Stimulated activated CD4-positive, alpha-beta T cell treated with anti-CD3 and anti-CD28 coated beads, Interleukin-4, amount 100 ng/mL, for 48 hours (primary cell): ENCODE data around the gene DUOXA1.
"Not testable (repeated sequence)": the region's sequence is repeated elsewhere in the genome, so short reads cannot be mapped to it uniquely, and the experiment has no call there.

Experiments used
- DNase-seq, 2 donors: peaks; one replicate each; pipeline ENCODE4 v3.0.0-alpha.2; 2020; ENCODE audit warnings: low read depth in 2 of 2

Gene DUOXA1

DNA sequence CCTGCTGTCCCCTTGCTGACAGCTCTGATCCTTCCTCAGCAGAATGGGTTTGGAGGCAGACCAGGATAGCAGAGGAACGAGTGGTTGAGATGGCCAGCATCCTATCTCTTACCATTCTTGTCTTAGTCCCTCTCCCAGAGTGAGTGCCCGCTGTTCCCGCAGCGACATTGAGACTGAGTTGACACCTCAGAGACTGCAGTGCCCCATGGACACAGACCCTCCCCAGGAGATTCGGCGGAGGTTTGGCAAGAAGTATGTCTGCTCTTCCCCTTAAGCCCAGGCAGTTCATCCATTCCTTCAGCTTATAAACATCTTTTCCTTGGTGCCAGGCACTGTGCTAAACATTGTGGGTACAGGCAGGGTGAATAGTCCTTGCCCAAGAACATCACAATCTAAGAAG, 21.3 kb upstream of the DUOXA1 start:
- DNase-seq, result no peak

DNA sequence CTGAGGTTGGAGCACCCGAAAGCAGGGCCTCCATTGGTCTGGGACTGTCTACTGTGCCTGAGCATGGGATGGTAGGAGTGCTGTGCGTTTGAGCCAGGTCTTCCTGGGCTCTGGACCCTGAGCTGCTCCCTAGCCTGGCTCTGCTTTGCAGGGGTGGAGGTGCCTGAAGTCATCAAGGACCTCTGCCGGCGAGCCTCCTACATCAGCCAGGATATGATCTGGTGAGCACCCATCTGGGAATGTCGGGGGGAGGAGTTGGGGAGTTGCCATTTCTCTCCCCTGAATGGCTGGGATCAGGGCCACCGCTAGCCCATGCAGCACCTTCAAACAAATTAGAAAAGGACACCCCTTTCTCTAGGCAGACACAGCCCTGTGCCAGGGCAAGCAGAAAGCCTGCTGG, 20.8 kb upstream of the DUOXA1 start:
- DNase-seq, result no peak

DNA sequence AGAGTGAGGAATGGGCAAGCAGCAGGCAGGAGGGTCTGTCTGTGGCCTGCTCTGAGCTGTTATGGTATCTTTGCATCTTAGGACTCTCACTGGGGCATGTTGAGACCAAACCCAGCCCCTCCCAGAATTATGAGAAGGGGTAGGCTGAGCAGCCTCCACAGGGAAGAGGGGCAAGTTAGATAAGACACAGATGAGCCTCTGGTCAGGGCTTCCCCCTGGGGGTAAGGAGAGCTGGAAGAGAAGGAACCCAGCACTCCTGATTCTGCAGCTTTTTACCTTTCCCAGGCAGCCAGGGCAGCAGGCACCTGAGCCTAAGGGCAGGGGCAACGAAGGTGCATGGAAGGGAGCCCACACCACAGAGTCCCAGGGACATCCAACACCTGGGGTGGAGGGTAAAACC, 19.4 kb upstream of the DUOXA1 start:
- no peak for DNase-seq

DNA sequence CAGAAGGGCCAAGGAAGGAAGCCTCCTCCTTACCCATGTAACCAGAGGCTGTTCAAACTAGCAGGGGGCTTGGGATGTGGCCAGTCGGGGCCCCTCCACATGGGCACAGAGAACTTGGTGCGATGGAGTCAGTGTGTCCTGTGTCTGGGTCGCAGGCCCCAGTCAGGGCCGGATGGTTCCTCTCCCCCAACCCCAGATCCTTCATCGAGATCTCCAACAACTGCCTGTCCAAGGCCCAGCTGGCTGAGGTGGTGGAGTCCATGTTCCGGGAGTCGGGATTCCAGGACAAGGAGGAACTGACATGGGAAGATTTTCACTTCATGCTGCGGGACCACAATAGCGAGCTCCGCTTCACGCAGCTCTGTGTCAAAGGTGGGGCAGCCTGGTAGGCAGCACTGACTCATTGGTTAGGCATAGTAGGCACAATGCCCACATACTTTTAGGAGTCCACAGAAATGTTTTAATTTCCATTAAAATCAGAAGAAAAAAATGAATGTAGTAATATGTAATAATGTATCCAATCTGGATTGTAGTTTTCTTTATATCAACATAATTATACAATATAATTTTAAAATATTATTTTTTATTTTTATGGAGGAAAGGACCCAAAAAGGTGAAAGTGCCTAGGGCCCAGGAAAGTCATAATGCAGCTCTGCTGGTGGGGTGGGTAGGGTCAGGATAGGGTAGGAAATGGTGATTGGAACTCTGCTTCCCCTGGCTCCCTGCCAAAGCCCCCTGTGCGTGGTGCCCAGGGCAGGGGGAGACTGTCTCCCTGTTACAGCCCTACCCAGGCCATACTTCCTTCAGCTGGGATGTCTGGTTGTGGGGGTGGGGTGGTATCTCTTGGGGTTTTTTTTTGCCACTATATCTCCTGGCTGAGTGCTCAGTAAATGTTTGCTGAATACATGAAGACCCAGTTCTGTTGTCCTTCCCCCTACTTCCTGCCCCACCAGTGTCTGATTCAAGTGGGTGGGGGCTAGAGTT, 18.7 kb upstream of the DUOXA1 start:
- no peak for DNase-seq

DNA sequence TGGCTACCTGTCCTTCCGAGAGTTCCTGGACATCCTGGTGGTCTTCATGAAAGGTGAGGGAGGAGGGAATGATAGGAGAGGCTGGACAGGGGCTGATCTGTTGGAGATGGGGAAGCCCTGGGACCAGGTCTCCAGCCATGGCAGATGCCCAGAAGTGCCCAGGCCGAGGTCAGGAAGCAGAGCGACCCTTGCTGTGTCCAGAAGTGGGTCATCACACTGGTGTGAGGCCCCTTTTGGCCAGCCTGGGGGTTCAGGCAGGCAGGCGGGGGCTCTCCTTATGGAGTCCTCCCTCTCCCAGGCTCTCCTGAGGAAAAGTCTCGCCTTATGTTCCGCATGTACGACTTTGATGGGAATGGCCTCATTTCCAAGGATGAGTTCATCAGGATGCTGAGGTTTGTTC, 17.9 kb upstream of the DUOXA1 start:
- DNase-seq, result no peak

DNA sequence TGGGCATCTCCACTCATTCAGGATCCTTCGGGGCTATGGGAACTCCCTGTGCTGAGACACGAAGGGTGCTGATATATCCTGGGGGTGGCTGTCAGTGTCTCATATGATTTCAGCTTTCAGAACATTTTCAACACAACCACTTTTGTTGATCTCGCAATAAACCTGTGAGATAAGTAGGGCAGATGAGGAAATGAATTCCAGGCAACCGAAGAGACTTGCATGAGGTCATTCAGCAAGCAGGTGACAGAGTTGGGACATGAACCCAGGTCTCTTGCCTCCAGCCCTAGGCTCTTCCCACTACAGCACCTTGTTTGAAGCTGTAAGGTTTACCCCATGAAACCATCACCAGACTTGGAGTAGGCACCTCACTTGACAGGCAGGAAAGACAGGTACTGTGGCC, 16.7 kb upstream of the DUOXA1 start:
- DNase-seq, result no peak

DNA sequence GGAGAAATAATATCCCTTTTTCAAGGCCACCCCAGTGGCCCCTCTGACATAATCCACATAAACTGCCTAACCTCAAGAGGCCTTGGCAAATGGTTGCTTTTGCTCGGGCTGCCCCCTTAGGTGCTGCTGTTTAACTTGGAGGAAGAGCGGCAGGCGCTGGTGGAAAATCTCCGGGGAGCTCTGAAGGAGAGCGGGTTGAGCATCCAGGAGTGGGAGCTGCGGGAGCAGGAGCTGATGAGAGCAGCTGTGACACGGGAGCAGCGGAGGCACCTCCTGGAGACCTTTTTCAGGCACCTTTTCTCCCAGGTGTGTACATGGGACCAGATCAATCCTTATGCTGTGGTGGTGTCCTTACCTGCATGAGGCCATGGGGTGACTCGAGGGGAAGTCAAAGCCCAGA, 15.1 kb upstream of the DUOXA1 start:
- no peak for DNase-seq

DNA sequence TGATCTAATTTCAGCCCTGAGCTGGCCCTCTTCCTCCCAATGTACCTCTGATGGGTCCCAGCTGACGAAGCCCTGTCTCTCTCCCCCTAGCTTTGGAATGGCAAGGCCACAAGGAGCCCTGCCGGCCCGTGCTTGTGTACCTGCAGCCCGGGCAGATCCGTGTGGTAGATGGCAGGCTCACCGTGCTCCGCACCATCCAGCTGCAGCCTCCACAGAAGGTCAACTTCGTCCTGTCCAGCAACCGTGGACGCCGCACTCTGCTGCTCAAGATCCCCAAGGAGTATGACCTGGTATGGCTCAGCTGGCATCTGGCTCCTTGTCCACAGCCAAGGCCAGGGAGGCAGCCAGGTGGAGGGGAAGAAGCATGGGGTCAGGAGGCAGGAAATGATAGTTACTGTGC, 14.3 kb upstream of the DUOXA1 start:
- no peak for DNase-seq

DNA sequence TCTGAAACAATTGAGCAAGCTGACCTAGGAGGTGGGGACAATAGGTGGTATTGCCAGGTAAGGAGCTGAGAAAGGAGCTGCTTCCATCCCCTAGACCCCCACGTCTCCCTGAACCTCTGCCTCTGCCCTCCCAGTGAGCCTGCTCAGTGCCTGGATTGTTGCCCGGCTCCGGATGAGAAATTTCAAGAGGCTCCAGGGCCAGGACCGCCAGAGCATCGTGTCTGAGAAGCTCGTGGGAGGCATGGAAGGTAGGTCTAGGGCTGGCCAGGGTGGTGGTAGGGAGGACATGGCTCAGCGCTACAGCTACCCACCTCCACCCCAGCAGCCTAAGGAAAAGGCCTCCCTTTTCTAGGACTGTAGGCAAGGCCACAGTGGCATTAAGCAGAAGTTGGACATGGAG, 13.4 kb upstream of the DUOXA1 start:
- DNase-seq, result no peak

DNA sequence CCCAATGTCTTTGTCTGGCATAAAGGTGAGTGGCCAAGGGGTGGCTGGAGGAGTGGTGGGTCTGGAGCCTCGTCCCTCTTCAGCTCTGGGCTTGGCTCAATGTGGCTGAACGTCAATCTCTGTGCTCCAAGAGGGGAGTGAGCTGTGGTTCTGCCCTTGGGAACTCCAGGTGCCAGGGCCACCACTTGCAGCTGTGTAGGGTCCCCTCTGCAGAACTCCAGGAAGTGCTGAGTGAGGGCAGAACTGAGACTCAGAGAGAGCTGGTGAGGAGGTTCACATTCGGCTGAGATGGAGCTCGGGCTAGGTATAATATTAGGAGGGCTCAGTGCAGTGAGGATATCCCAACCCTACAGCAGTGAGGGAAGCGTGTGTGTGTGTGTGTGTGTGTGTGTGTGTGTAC, 11.7 kb upstream of the DUOXA1 start:
- DNase-seq, result no peak

DNA sequence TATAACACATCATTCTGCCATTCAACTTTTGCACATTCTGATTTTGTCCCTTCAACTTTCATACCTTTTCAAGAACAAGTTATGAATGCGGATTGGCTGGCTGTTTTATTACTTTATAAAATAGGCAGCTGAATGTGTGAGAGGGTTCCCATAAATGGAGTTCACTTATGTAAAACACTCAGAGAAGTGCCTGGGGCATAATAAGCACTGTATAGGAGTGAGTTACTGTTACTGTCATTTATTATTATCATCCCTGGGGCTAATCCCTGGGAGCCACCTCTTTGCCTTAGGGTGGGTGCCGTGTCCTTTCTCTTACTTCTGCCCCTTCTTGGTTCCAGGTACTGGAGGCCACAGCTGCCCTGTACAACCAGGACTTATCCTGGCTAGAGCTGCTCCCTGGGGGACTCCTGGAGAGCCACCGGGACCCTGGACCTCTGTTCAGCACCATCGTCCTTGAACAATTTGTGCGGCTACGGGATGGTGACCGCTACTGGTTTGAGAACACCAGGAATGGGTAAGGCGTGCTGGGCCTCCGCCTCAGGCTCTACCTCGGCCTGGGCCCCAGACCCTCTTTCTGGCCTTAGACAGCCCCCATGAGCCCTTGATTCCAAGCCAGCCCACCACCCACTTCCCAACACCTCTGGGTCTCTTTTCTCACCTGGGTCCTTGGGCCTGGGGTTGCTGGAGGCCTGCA, 11.0 kb upstream of the DUOXA1 start:
- DNase-seq, result no peak

DNA sequence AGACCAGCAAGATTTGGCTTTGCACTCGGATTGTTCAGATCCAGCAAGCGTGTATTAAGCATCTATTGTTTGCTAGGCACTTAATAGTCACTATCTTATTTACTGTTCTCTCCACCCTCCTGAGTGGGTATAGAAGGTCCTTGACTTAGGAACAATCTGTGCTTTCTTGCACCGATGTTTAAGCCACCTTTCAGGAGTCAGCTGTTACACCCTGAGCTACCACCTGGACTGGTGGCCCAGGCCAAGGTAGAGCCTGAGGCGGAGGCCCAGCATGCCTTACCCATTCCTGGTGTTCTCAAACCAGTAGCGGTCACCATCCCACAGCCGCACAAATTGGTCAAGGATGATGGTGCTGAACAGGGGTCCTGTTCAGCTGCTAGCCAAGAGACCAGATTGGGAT, 10.1 kb upstream of the DUOXA1 start:
- no peak for DNase-seq

DNA sequence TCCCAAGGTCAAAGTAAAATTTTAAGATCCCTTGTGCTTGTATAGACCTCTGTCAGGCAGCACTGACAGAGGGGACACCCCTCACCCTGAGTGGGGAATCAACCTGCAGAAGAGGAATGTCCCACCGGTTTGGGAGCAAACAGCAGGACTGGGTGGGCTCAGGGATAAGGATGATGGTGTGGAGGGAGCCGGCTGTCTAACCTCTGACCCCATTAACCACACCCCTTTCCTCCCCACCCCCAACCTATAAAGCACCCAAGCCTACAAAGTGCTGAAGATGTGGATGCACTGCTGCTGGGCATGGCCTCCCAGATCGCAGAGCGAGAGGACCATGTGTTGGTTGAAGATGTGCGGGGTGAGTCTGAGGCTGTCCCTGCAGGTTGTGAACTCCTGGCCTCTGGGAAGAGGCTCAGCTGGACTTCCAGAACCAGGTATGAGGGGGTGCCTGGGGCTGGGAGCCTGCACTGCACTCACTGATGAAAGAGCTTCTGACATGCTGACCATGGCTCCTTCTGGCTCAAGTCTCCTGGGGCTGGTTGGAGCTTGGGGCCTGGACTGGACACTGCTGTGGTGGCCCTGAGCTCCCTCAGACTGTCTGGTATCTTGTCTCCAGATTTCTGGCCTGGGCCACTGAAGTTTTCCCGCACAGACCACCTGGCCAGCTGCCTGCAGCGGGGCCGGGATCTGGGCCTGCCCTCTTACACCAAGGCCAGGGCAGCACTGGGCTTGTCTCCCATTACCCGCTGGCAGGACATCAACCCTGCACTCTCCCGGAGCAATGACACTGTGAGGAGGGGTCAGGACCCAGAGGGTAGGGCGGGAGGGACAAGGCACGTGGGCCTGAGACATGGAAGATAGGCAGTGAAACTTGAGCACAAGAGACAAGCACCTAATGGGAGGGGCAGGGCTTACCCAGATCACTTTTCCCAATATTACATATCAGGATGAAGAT, 9.4 kb upstream of the DUOXA1 start:
- DNase-seq, result no peak

DNA sequence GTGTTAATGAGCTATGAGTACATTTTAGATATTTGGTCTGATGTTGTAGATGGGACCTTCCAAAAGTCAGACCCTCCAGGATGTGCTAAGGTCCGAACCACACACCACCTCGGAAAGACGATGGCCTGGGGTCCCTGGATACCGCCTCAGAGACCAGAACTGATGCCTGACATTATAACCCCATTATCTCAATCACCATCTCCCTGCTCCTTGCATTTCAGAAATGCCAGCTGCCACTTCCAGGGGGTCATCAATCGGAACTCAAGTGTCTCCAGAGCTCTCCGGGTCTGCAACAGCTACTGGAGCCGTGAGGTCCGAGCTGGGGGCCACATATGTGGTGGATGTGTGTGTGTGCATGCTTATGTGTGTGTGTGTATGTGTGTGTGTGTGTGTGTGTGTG, 8.0 kb upstream of the DUOXA1 start:
- DNase-seq, result no peak

DNA sequence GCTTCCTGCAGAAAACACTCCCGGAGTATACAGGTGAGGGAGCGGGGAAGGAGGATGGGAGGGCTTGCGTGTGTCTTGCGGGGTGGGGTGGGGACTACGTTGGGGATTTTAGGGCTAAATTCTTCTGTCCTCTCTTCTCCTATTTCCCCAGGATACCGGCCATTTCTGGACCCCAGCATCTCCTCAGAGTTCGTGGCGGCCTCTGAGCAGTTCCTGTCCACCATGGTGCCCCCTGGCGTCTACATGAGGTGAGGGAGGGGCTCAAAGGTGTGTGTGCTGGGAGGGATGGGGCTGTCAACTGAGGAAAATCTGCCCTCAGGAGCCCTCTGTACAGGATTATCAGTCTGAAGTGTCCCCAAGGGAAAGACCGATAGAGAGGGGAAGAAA, 6.7 kb upstream of the DUOXA1 start:
- DNase-seq, result no peak

DNA sequence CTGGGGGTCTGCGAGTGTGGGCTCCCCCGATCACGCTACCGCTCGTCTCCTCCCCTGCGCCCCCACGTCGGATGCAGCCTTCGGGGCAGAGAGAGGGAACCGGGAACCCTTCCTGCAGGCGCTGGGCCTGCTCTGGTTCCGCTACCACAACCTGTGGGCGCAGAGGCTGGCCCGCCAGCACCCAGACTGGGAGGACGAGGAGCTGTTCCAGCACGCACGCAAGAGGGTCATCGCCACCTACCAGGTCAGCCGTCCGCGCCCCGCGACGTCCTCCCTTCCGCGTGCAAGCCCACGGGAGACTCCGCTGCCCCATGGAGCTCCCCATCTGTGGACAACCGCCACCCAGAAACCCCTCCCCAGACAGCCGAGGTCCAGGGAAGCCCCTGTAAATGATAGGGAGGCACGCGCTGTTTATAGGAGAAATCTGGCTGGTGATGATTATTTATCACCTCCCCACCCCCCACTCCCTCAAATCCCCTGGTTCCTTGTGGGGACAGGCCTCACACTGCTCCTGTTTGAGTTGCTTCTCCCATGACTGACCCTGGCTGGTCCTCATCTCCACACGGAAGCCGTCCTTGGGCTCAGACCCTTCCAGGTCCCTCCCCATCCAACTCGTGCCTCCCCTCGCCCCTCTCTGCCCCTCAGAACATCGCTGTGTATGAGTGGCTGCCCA, 6.2 kb upstream of the DUOXA1 start:
- not testable (repeated sequence) for DNase-seq

DNA sequence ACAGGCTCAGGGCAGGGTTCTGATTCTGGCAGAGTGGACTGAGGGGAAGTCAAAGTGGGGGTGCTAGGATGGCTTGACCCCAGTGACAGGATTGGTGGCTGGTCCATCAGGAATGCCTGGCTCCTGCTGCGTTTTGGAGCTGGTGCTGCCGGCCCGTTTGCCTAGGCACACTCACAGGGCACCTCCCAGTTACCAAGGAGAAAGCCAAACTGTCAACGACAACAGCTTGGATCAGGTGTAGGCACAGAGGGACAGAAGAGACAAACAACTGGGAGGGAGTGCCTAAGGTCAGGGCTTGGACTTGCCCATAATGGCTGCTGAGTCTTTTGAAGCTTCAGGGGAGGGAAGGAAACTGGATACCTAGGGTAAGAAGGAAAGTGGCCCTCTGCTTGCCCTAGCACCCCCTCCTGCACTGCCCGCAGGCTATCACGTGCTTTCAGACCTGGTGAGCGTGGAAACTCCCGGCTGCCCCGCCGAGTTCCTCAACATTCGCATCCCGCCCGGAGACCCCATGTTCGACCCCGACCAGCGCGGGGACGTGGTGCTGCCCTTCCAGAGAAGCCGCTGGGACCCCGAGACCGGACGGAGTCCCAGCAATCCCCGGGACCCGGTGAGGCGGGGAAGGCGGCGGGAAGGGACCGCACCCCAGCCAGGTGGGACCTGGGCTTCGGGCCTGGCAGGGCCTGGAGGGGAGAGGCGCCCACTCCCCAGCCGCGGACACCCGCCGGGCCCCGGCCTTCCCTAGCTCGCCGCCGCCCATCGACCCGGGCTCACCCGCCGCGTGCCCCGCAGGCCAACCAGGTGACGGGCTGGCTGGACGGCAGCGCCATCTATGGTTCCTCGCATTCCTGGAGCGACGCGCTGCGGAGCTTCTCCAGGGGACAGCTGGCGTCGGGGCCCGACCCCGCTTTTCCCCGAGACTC, 5.3 kb upstream of the DUOXA1 start:
- DNase-seq, result no peak

DNA sequence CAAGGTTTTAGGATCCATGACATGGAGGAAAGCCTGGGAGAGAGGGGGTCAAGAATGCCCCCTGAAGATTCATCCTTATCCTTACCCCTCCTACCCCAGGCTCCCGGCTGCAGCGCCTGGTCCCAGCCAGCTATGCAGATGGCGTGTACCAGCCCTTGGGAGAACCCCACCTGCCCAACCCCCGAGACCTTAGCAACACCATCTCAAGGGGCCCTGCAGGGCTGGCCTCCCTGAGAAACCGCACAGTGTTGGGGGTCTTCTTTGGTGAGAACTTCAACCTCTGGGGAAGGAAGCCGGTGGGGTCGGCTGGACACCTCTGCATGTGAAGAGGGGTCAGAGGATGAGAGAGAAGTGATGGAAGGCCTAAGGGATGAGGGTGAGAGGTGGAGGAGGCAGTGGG, 4.4 kb upstream of the DUOXA1 start:
- DNase-seq, result no peak

DNA sequence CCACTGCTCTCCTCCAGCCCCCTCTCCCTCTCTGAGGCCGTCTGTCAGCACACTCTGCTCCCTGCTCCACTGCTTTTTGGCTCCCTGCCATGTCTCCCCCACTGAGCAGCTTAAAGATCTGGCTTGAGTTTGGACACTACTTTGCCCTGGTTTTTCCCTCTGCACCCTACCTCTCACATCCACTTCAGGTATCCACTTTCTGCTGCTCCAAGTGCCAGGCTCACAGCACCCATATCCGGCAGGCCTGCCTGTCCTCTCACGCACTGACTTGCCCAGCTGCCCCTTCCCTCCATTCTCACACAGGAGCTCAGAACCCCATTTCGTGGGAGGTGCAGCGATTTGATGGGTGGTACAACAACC, 3.9 kb upstream of the DUOXA1 start:
- DNase-seq, result no peak

DNA sequence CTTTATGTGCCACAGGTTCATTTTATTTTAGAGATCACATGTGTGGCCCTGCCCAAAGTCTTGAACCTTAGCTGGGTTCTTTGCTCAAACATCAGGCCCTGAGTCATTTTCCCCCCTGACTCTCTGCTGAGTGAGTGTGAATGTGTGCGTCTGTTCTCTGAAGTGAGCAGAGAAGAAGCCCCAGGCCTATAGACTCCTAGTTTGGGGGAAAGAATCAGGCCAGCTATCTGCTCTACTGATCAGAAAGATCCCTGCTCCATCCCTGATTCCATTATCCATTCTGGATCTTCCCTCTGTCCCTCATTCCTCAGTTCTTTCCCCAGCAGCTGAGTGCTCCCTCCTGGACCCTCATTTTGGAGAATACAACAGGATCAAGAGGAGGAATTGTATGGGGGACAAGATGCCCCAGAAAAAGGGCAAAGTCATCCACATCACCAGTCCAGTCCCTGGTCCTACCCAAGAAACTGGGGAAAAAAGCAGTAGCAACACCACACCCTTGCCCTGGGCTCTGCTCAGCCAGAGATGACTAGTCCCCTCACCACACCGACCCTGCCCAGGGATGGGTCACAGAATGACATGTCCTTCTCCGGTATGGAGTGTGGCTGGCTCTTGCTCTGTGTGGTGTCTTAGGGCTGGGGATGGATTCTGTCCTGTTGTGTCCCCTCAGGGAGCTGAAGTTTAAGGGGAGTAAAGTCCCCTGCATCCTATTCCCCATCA, 3.3 kb upstream of the DUOXA1 start:
- no peak for DNase-seq
